Endothelial cell of umbilical vein (primary cell): Measurements from ENCODE around the gene CLIC5. TPM values are rescaled to one million over a fixed set of nuclear protein-coding genes. Genes with fewer than 3 reads are reported as not detected.

ENCODE experiments used
- BruUV-seq: library from RNA; stranded (reverse); fragments of 400-500 nt; replicated peaks from 2 replicates; lab custom pipeline; 2021; lab: Mats Ljungman, UMichigan
- CTCF ChIA-PET: fragments of 300-600, 350-600 bp; sonication (Branson Sonifier 250); formaldehyde crosslinking; loops from one replicate; lab custom pipeline; 2021; ENCODE audit warnings: antibody characterized with exemption, inconsistent platforms; lab: Charles Lee
- POLR2A ChIA-PET: fragments of 300-600, 350-600 bp; sonication (Branson Sonifier 250); formaldehyde crosslinking; loops from one replicate; lab custom pipeline; 2021; ENCODE audit warnings: antibody characterized with exemption, inconsistent platforms; lab: Charles Lee
- DNase-seq: peaks from one replicate; pipeline ENCODE4 v3.0.0-alpha.2; 2011; ENCODE audit warnings: low read depth, low spot score
- FAIRE-seq: peaks from 2 replicates; lab custom pipeline; 2011; peaks lifted over from hg19 to GRCh38; lab: Jason Lieb, UNC
- H2AFZ ChIP-seq: 2 replicates; pipeline ENCODE4 v1.6.0; 2012; ENCODE audit warnings: low read depth, low read length, control low read depth, inconsistent platforms
- H3K27ac ChIP-seq: 2 replicates; pipeline ENCODE4 v1.5.1; 2011; ENCODE audit warnings: low read depth, mild to moderate bottlenecking, control low read depth, low read length, moderate library complexity; ENCODE audit not compliant: insufficient read depth
- H3K27me3 ChIP-seq, 2 experiments: 2 replicates each; pipeline versions ENCODE4 v1.6.0 to v1.6.1; 2011; ENCODE audit warnings: low read length in 2 of 2, mixed read lengths in 1 of 2; ENCODE audit not compliant: control insufficient read depth in 2 of 2, insufficient read depth in 2 of 2
- H3K36me3 ChIP-seq, 2 experiments: 2 replicates in 1 of 2; 3 replicates in 1 of 2; pipeline ENCODE4 v1.5.1; 2011; ENCODE audit warnings: low read length in 2 of 2, mild to moderate bottlenecking in 1 of 2, moderate library complexity in 1 of 2; ENCODE audit not compliant: control insufficient read depth in 2 of 2, insufficient read depth in 2 of 2; ENCODE audit errors: extremely low read depth in 1 of 2
- H3K4me1 ChIP-seq: 3 replicates; pipeline ENCODE4 v1.5.1; 2011; ENCODE audit warnings: mild to moderate bottlenecking, low read length; ENCODE audit not compliant: control insufficient read depth, insufficient read depth; ENCODE audit errors: extremely low read depth
- H3K4me2 ChIP-seq: 2 replicates; pipeline ENCODE4 v1.6.1; 2011; ENCODE audit warnings: low read length, control low read depth, mixed read lengths; ENCODE audit not compliant: insufficient read depth
- H3K4me3 ChIP-seq, 3 experiments: fragments of 200-600 bp in 1 of 3; sonication (generic), shearing (Covaris generic) in 1 of 3; replicated peaks in 1 of 3; 2 replicates each; pipeline ENCODE4 v1.5.1; 2011 to 2016; ENCODE audit warnings: control low read depth in 3 of 3, low read length in 3 of 3, mild to moderate bottlenecking in 2 of 3, inconsistent platforms in 1 of 3, low read depth in 1 of 3, moderate library complexity in 1 of 3; ENCODE audit not compliant: insufficient read depth in 1 of 3
- H3K79me2 ChIP-seq: 2 replicates; pipeline ENCODE4 v1.6.0; 2012; ENCODE audit warnings: low read length, inconsistent platforms; ENCODE audit not compliant: control insufficient read depth, insufficient read depth
- H3K9ac ChIP-seq: replicated peaks from 2 replicates; pipeline ENCODE3; 2011; ENCODE audit warnings: low read length, control low read depth; ENCODE audit not compliant: insufficient read depth; ENCODE audit errors: extremely low read depth
- H3K9me1 ChIP-seq: replicated peaks from 3 replicates; pipeline ENCODE4 v1.6.0; 2011; ENCODE audit warnings: mild to moderate bottlenecking, low read length; ENCODE audit not compliant: control insufficient read depth, insufficient read depth; ENCODE audit errors: extremely low read depth
- H3K9me3 ChIP-seq: replicated peaks from 2 replicates; pipeline ENCODE4 v1.5.1; 2012; ENCODE audit warnings: low read length, inconsistent platforms; ENCODE audit not compliant: control insufficient read depth, insufficient read depth
- H4K20me1 ChIP-seq: replicated peaks from 2 replicates; pipeline ENCODE3; 2011; ENCODE audit warnings: mild to moderate bottlenecking, low read length; ENCODE audit not compliant: control insufficient read depth, insufficient read depth; ENCODE audit errors: extremely low read depth
- CTCF ChIP-seq, 2 donors: IDR thresholded peaks; 1 replicate in 1 of 2; 2 replicates in 1 of 2; pipeline ENCODE4 v1.5.1; 2011; ENCODE audit warnings: low read length in 2 of 2, mild to moderate bottlenecking in 2 of 2, moderate library complexity in 2 of 2, control low read depth in 1 of 2, inconsistent platforms in 1 of 2, low read depth in 1 of 2; ENCODE audit not compliant: insufficient read depth in 1 of 2; ENCODE audit errors: extremely low read depth in 1 of 2
- FOS ChIP-seq: IDR thresholded peaks from 2 replicates; pipeline ENCODE4 v1.6.1; 2011; ENCODE audit warnings: mild to moderate bottlenecking, low read length, moderate library complexity, borderline replicate concordance; ENCODE audit not compliant: insufficient read depth
- JUN ChIP-seq: IDR thresholded peaks from 2 replicates; pipeline ENCODE4 v1.6.1; 2011; ENCODE audit warnings: borderline replicate concordance, low read depth; ENCODE audit not compliant: insufficient read length, insufficient read depth
- MAX ChIP-seq: IDR thresholded peaks from 2 replicates; pipeline ENCODE4 v1.6.1; 2011; ENCODE audit not compliant: insufficient read depth, insufficient read length
- POLR2A ChIP-seq: IDR thresholded peaks from 2 replicates; pipeline ENCODE4 v1.6.1; 2012; ENCODE audit warnings: low read depth, mild to moderate bottlenecking, control low read depth, low read length
- dilution Hi-C: fragments of 300-500 bp; cut with MboI; formaldehyde crosslinking; loops from one replicate; pipeline ENCODE4 v1.15.0; 2019; ENCODE audit warnings: low sequenced_read_pairs; ENCODE audit not compliant: extremely low pct_ligation_motif_present
- intact Hi-C: fragments of 100-400 bp; cut with micrococcal nuclease; formaldehyde crosslinking; loops from one replicate; pipeline ENCODE4 v1.10.0; 2022
- polyA plus RNA-seq, 4 experiments: library from polyadenylated mRNA; depleted of rRNA in 3 of 4; stranded (reverse) in 3 of 4; unstranded in 1 of 4; fragments of >200 nt; gene quantifications; 2 replicates each; pipeline versions ENCODE4 v1.2.1 to v1.2.3, GENCODE V29; 2011 to 2012; ENCODE audit warnings: missing spikeins in 1 of 4
- total RNA-seq: library from RNA; stranded (reverse); gene quantifications from 2 replicates; pipeline ENCODE4 v1.2.3, GENCODE V29; 2021

Gene CLIC5
- total and polyA plus RNA-seq, 2 donors (not counting 3 experiments of a cell fraction or from before 2014, with no cell fraction given) = 0.07 TPM; not detected in 1

GRCh38 chr6:45922728-45923351, 92.8 kb downstream of the CLIC5 start:
- no peak overlapping the region for H2AFZ ChIP-seq
- dilution Hi-C loops (no loop called here), intact Hi-C loops (loop anchor here (1.0 to 5.0 kb wide), 5 partner anchors 846 to 1448 kb away; no protein-coding TSS in a partner anchor)
- TF ChIP-seq FOS = no peak
- TF ChIP-seq CTCF (IDR thresholded peaks at IDR 0.05; ENCODE audit: extremely low read depth in 1 of 2, insufficient read depth in 1 of 2, low read depth in 1 of 2, low read length in 2 of 2) = peak; percentile 56 to 68
- no peaks in the 10 kb centered on the region for H3K79me2 ChIP-seq
- BruUV-seq = no TSS peak
- no peak overlapping the region for H3K4me2 ChIP-seq
- H3K4me1 ChIP-seq = no peaks in the 10 kb centered on the region
- H3K27ac ChIP-seq = no peak overlapping the region
- no peaks in the 10 kb centered on the region for H3K36me3 ChIP-seq
- peak; percentile 40 for DNase-seq
- H3K27me3 ChIP-seq = peaks cover 0 to 4% of the 10 kb centered on the region in 2 experiments
- ChIA-PET POLR2A (no interaction called here), CTCF (interaction anchor here (0.6 to 10.5 kb wide), 27 partner anchors 8 to 1454 kb away, joined by 3 to 302 read pairs (median 5); partner anchors contain the start of gene SUPT3H)
- H3K9me1 ChIP-seq = no peaks in the 10 kb centered on the region
- FAIRE-seq = peak; percentile 49
- H3K9ac ChIP-seq = no peak overlapping the region
- H3K4me3 ChIP-seq = no peak overlapping the region
- no peaks in the 10 kb centered on the region for H4K20me1 ChIP-seq
- H3K9me3 ChIP-seq = no peaks in the 10 kb centered on the region

GRCh38 chr6:45921691-45922281, 93.9 kb downstream of the CLIC5 start:
- BruUV-seq = no TSS peak
- ChIA-PET CTCF (interaction anchor here (1.0 to 10.5 kb wide), 15 partner anchors 9 to 1452 kb away, joined by 3 to 302 read pairs (median 8); no protein-coding TSS in a partner anchor), POLR2A (no interaction called here)
- H3K4me3 ChIP-seq = no peak overlapping the region
- intact Hi-C loops (loop anchor here (1.0 to 5.0 kb wide), 5 partner anchors 844 to 1447 kb away; no protein-coding TSS in a partner anchor), dilution Hi-C loops (no loop called here)
- no peak overlapping the region for H3K27ac ChIP-seq
- H2AFZ ChIP-seq = no peak overlapping the region
- FAIRE-seq (no peak), DNase-seq (no peak)
- TF ChIP-seq FOS (no peak), MAX (no peak), JUN (no peak), POLR2A (no peak)
- H3K36me3 ChIP-seq = no peaks in the 10 kb centered on the region
- H3K4me2 ChIP-seq = no peak overlapping the region
- H3K9me3 ChIP-seq = no peaks in the 10 kb centered on the region
- H3K4me1 ChIP-seq = no peaks in the 10 kb centered on the region
- no peak overlapping the region for H3K9ac ChIP-seq
- H3K27me3 ChIP-seq = peaks cover 0 to 4% of the 10 kb centered on the region in 2 experiments
- no peaks in the 10 kb centered on the region for H4K20me1 ChIP-seq
- H3K9me1 ChIP-seq = no peaks in the 10 kb centered on the region
- no peaks in the 10 kb centered on the region for H3K79me2 ChIP-seq
